Measurements from ENCODE around the gene ACTN4. TPM values are rescaled to one million over a fixed set of nuclear protein-coding genes. Genes with fewer than 3 reads are reported as not detected.

ACTN4 gene
- total and polyA plus RNA-seq, 2 experiments from 2014 or later: 68.9 to 427 TPM

DNA sequence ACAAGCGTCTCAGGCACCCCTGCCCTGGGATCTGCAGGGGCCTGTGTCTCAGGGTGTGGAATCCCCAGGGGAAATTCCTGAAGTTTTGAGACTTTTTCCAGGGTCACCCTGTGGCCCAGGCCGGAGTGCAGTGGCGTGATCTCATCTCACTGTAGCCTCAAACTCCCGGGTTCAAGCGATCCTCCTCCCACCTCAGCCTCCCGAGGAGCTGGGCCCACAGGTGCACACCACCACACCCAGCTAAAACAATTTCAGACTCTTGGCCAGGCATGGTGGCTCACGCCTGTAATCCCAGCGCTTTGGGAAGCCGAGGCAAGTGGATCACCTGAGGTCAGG is 92.8 kb downstream of the ACTN4 start:
- Histone ChIP-seq H4K20me1 (replicated peaks; ENCODE audit: insufficient read depth) (no peaks in the 10 kb centered on the region), H3K36me3 (ENCODE audit: insufficient read depth) (no peaks in the 10 kb centered on the region), H3K79me2 (replicated peaks; ENCODE audit: insufficient read depth) (no peaks in the 10 kb centered on the region), H3K4me3 (no peak overlapping the region), H3K27ac (ENCODE audit: low read depth) (no peak overlapping the region), H3K4me1 (ENCODE audit: insufficient read depth) (peaks cover under 1% of the 10 kb centered on the region; the same call in 1 of the 2 replicates), H3K27me3 (ENCODE audit: insufficient read depth) (peaks cover 10% of the 10 kb centered on the region), H3F3A (replicated peaks; ENCODE audit: low read depth) (no peaks in the 10 kb centered on the region), H3K9me2 (ENCODE audit: insufficient read depth) (no peaks in the 10 kb centered on the region), H2AFZ (no peak overlapping the region), H3K4me2 (no peak overlapping the region)
- H3K27me3 Mint-ChIP-seq (ENCODE audit: insufficient read depth, low read depth, poor library complexity): peaks cover 32% of the 10 kb centered on the region
- H3K4me1 Mint-ChIP-seq: peaks cover 5% of the 10 kb centered on the region
- H3K36me3 Mint-ChIP-seq (ENCODE audit: low read depth): peaks cover 4% of the 10 kb centered on the region; the same call in 1 of the 3 replicates
- ATAC-seq (no peak), DNase-seq (ENCODE audit: low spot score) (no peak)
- no peak overlapping the region for H3K4me3 Mint-ChIP-seq
- TF ChIP-seq CREB1 (CRISPR knock-in tag; IDR thresholded peaks at IDR 0.05; ENCODE audit: low read depth): no peak
- TF ChIP-seq ZNF114 (CRISPR knock-in tag; IDR thresholded peaks at IDR 0.05): no peak
- H3K9me3 Mint-ChIP-seq: no peaks in the 10 kb centered on the region; the same call in 1 of the 3 replicates
- no peak overlapping the region for H3K27ac Mint-ChIP-seq

- H3K79me2 ChIP-seq (replicated peaks; ENCODE audit: insufficient read depth): no peaks in the 10 kb centered on the region
- no peak for ATAC-seq
- no peaks in the 10 kb centered on the region for H4K20me1 ChIP-seq (replicated peaks; ENCODE audit: insufficient read depth)
- H3K27ac ChIP-seq (ENCODE audit: low read depth): no peak overlapping the region
- H3K4me1 ChIP-seq (ENCODE audit: insufficient read depth): no peaks in the 10 kb centered on the region
- no peak overlapping the region for H2AFZ ChIP-seq
- Mint-ChIP-seq H3K27me3 (ENCODE audit: insufficient read depth, low read depth, poor library complexity) (peaks cover 30% of the 10 kb centered on the region), H3K36me3 (ENCODE audit: low read depth) (peaks cover 4% of the 10 kb centered on the region; the same call in 1 of the 3 replicates), H3K4me3 (no peak overlapping the region), H3K9me3 (no peaks in the 10 kb centered on the region; the same call in 1 of the 3 replicates), H3K4me1 (peaks cover 5% of the 10 kb centered on the region), H3K27ac (no peak overlapping the region)
- no peak for DNase-seq (ENCODE audit: low spot score)
- H3F3A ChIP-seq (replicated peaks; ENCODE audit: low read depth): no peaks in the 10 kb centered on the region
- no peak overlapping the region for H3K4me2 ChIP-seq
- no peak overlapping the region for H3K4me3 ChIP-seq
- no peaks in the 10 kb centered on the region for H3K9me2 ChIP-seq (ENCODE audit: insufficient read depth)
- H3K36me3 ChIP-seq (ENCODE audit: insufficient read depth): no peaks in the 10 kb centered on the region
- H3K27me3 ChIP-seq (ENCODE audit: insufficient read depth): peaks cover 10% of the 10 kb centered on the region
- TF ChIP-seq NANOG (IDR thresholded peaks at IDR 0.05; ENCODE audit: borderline replicate concordance) (no peak), EZH2 (IDR thresholded peaks at IDR 0.05; ENCODE audit: low read depth, unreplicated experiment) (no peak), EZH2phosphoT487 (IDR thresholded peaks at IDR 0.05; ENCODE audit: unreplicated experiment) (no peak), ETS1 (IDR thresholded peaks at IDR 0.05) (no peak), REST (IDR thresholded peaks at IDR 0.05; ENCODE audit: unreplicated experiment) (no peak), CTCF (conservative IDR thresholded peaks at IDR 0.05; ENCODE audit: low read depth in 2 of 2) (no peak)
These were observed 93.5 kb downstream of the ACTN4 start for GRCh38 chr19:38740932-38741331.

Data from GM23338 (cell line).